ENCODE measurements around the gene DOK5.

DNA sequence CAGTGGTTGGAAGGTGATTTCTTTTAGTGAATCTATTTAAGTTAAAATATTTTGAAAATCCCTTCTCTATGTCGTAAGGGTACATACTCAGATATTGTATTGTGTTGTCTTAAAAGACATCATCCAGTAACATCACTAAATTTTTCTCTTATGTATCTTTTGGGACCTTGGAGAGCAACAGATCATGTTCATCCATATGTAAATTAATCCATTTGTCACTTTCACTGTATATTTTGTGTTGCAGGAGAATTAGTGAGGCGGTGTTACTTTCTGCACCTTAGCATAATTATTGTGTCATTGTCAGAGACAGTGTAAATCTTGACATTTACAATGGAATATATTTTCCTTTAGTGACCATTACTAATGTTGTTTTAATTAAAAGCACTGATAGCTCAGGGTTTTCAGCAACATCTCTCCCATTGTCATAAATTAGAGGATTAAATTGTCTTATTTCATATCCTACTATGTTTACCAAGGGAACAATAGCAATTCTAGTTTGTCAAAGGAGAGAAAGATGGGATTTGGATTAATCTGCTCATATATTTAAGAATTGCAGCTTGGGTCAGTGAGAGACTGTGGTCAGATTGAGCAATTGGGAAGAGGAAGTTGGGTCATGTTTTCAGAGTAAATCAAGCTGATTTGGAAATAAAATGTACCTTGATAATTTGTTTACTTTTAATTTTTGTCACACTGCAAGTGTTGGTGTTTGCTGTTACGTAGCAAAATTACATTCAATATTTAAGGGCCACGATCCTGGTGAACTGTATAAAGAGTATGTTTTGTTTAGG is 22.7 kb downstream of the DOK5 start:
- no peak for TF ChIP-seq RAD21 (IDR thresholded peaks at IDR 0.05; ENCODE audit: insufficient read depth, low read depth, low read length)
- TF ChIP-seq, protein P1, sequence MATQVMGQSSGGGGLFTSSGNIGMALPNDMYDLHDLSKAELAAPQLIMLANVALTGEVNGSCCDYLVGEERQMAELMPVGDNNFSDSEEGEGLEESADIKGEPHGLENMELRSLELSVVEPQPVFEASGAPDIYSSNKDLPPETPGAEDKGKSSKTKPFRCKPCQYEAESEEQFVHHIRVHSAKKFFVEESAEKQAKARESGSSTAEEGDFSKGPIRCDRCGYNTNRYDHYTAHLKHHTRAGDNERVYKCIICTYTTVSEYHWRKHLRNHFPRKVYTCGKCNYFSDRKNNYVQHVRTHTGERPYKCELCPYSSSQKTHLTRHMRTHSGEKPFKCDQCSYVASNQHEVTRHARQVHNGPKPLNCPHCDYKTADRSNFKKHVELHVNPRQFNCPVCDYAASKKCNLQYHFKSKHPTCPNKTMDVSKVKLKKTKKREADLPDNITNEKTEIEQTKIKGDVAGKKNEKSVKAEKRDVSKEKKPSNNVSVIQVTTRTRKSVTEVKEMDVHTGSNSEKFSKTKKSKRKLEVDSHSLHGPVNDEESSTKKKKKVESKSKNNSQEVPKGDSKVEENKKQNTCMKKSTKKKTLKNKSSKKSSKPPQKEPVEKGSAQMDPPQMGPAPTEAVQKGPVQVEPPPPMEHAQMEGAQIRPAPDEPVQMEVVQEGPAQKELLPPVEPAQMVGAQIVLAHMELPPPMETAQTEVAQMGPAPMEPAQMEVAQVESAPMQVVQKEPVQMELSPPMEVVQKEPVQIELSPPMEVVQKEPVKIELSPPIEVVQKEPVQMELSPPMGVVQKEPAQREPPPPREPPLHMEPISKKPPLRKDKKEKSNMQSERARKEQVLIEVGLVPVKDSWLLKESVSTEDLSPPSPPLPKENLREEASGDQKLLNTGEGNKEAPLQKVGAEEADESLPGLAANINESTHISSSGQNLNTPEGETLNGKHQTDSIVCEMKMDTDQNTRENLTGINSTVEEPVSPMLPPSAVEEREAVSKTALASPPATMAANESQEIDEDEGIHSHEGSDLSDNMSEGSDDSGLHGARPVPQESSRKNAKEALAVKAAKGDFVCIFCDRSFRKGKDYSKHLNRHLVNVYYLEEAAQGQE (IDR thresholded peaks at IDR 0.05; ENCODE audit: low read depth, low read length), result no peak
- TF ChIP-seq, protein P2, sequence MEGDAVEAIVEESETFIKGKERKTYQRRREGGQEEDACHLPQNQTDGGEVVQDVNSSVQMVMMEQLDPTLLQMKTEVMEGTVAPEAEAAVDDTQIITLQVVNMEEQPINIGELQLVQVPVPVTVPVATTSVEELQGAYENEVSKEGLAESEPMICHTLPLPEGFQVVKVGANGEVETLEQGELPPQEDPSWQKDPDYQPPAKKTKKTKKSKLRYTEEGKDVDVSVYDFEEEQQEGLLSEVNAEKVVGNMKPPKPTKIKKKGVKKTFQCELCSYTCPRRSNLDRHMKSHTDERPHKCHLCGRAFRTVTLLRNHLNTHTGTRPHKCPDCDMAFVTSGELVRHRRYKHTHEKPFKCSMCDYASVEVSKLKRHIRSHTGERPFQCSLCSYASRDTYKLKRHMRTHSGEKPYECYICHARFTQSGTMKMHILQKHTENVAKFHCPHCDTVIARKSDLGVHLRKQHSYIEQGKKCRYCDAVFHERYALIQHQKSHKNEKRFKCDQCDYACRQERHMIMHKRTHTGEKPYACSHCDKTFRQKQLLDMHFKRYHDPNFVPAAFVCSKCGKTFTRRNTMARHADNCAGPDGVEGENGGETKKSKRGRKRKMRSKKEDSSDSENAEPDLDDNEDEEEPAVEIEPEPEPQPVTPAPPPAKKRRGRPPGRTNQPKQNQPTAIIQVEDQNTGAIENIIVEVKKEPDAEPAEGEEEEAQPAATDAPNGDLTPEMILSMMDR (IDR thresholded peaks at IDR 0.05 in 2 of 3, conservative IDR thresholded peaks at IDR 0.05 in 1 of 3; ENCODE audit: control insufficient read depth in 2 of 3, extremely low read depth in 1 of 3, insufficient read depth in 1 of 3, low read depth in 3 of 3, low read length in 3 of 3), result no peak
- no peak for TF ChIP-seq MEF2A (IDR thresholded peaks at IDR 0.05; ENCODE audit: insufficient read depth, low read depth, low read length)
- no peak for TF ChIP-seq EED (IDR thresholded peaks at IDR 0.05; ENCODE audit: low read depth)
- no peak for TF ChIP-seq JUND (IDR thresholded peaks at IDR 0.05; ENCODE audit: low read depth, low read length)
- TF ChIP-seq EZH2 (IDR thresholded peaks at IDR 0.05; ENCODE audit: borderline replicate concordance, control insufficient read depth, low read depth, low read length), result no peak
- TF ChIP-seq SMC3 (IDR thresholded peaks at IDR 0.05; ENCODE audit: borderline replicate concordance, low read length), result no peak
- no peak for TF ChIP-seq POLR2AphosphoS5 (IDR thresholded peaks at IDR 0.05; ENCODE audit: low read length)
- TF ChIP-seq POLR2A (IDR thresholded peaks at IDR 0.05; ENCODE audit: low read depth, low read length), result no peak
- no peak for TF ChIP-seq ZZZ3 (IDR thresholded peaks at IDR 0.05; ENCODE audit: control insufficient read depth, insufficient read length, low read depth)
- TF ChIP-seq EP300 (IDR thresholded peaks at IDR 0.05; ENCODE audit: borderline replicate concordance in 1 of 2, control insufficient read depth in 1 of 2, low read depth in 2 of 2, low read length in 2 of 2), result no peak
- TF ChIP-seq SP1 (IDR thresholded peaks at IDR 0.05; ENCODE audit: low read depth, low read length), result no peak
